Measurements from ENCODE around the gene RUFY4. TPM values are rescaled to one million over a fixed set of nuclear protein-coding genes. Genes with fewer than 3 reads are reported as not detected.

The RUFY4 gene
- polyA plus RNA-seq, 4 donors, result 0.22 to 0.25 (median 0.24) TPM; not detected in 1

- no peaks in the 10 kb centered on the region for H3K27me3 ChIP-seq (ENCODE audit: control insufficient read depth in 3 of 3, insufficient read depth in 3 of 3, low read length in 3 of 3)
- no peak overlapping the region for H3K4me3 ChIP-seq (ENCODE audit: low read depth in 1 of 3, low read length in 3 of 3)
- H3K27ac ChIP-seq (ENCODE audit: low read depth in 1 of 3, low read length in 2 of 3), result no peak overlapping the region
- no peaks in the 10 kb centered on the region for H3K4me1 ChIP-seq (ENCODE audit: control insufficient read depth in 3 of 3, insufficient read depth in 2 of 3, low read depth in 1 of 3, low read length in 2 of 3)
- WGBS, 3 donors, result 70 to 83% (median 76%) methylated on average over 3 of the region's 3 CpGs
- no peak for FAIRE-seq
- no peaks in the 10 kb centered on the region for H3K9me3 ChIP-seq (ENCODE audit: control insufficient read depth in 2 of 2, insufficient read depth in 1 of 2, low read depth in 1 of 2, low read length in 1 of 2)
- H3K36me3 ChIP-seq (ENCODE audit: control insufficient read depth in 3 of 3, insufficient read depth in 2 of 3, low read depth in 1 of 3, low read length in 3 of 3), result no peaks in the 10 kb centered on the region
- DNase-seq, result no peak
Observed at GRCh38 chr2:218023636-218024035, 45.4 kb upstream of the RUFY4 start.

- no peak for DNase-seq
- Histone ChIP-seq H3K9me3 (ENCODE audit: control insufficient read depth in 2 of 2, insufficient read depth in 1 of 2, low read depth in 1 of 2, low read length in 1 of 2) (no peaks in the 10 kb centered on the region), H3K4me1 (ENCODE audit: control insufficient read depth in 3 of 3, insufficient read depth in 2 of 3, low read depth in 1 of 3, low read length in 2 of 3) (no peaks in the 10 kb centered on the region), H3K27ac (ENCODE audit: low read depth in 1 of 3, low read length in 2 of 3) (no peak overlapping the region), H3K4me3 (ENCODE audit: low read depth in 1 of 3, low read length in 3 of 3) (no peak overlapping the region), H3K36me3 (ENCODE audit: control insufficient read depth in 3 of 3, insufficient read depth in 2 of 3, low read depth in 1 of 3, low read length in 3 of 3) (no peaks in the 10 kb centered on the region), H3K27me3 (ENCODE audit: control insufficient read depth in 3 of 3, insufficient read depth in 3 of 3, low read length in 3 of 3) (no peaks in the 10 kb centered on the region)
- WGBS, 3 donors, result 59 to 81% (median 78%) methylated on average over 2 of the region's 2 CpGs
- FAIRE-seq, result no peak
Observed at GRCh38 chr2:218024336-218024735, 44.7 kb upstream of the RUFY4 start.

GRCh38 chr2:218024871-218025270 is 44.2 kb upstream of the RUFY4 start:
- no peak overlapping the region for H3K4me3 ChIP-seq (ENCODE audit: low read depth in 1 of 3, low read length in 3 of 3)
- WGBS, 3 donors, result 79 to 95% (median 94%) methylated on average over 2 of the region's 2 CpGs
- H3K4me1 ChIP-seq (ENCODE audit: control insufficient read depth in 3 of 3, insufficient read depth in 2 of 3, low read depth in 1 of 3, low read length in 2 of 3), result no peaks in the 10 kb centered on the region
- H3K36me3 ChIP-seq (ENCODE audit: control insufficient read depth in 3 of 3, insufficient read depth in 2 of 3, low read depth in 1 of 3, low read length in 3 of 3), result no peaks in the 10 kb centered on the region
- no peaks in the 10 kb centered on the region for H3K9me3 ChIP-seq (ENCODE audit: control insufficient read depth in 2 of 2, insufficient read depth in 1 of 2, low read depth in 1 of 2, low read length in 1 of 2)
- no peaks in the 10 kb centered on the region for H3K27me3 ChIP-seq (ENCODE audit: control insufficient read depth in 3 of 3, insufficient read depth in 3 of 3, low read length in 3 of 3)
- FAIRE-seq, result no peak
- DNase-seq, result no peak
- H3K27ac ChIP-seq (ENCODE audit: low read depth in 1 of 3, low read length in 2 of 3), result no peak overlapping the region

GRCh38 chr2:218026244-218026643 is 42.8 kb upstream of the RUFY4 start:
- WGBS, 3 donors, result 90 to 93% (median 91%) methylated on average over 6 to 7 of the region's 7 CpGs
- no peak for FAIRE-seq
- H3K27ac ChIP-seq (ENCODE audit: low read depth in 1 of 3, low read length in 2 of 3), result no peak overlapping the region

GRCh38 chr2:218026676-218027425 is 42.2 kb upstream of the RUFY4 start:
- 74 to 80% (median 79%) methylated on average over 17 of the region's 17 CpGs for WGBS, 3 donors
- FAIRE-seq (no peak), DNase-seq (no peak)
- Histone ChIP-seq H3K27me3 (ENCODE audit: control insufficient read depth in 3 of 3, insufficient read depth in 3 of 3, low read length in 3 of 3) (peaks cover 0 to 2% (median 0%) of the 10 kb centered on the region in 3 donors), H3K9me3 (ENCODE audit: control insufficient read depth in 2 of 2, insufficient read depth in 1 of 2, low read depth in 1 of 2, low read length in 1 of 2) (no peaks in the 10 kb centered on the region), H3K4me3 (ENCODE audit: low read depth in 1 of 3, low read length in 3 of 3) (no peak overlapping the region), H3K36me3 (ENCODE audit: control insufficient read depth in 3 of 3, insufficient read depth in 2 of 3, low read depth in 1 of 3, low read length in 3 of 3) (no peaks in the 10 kb centered on the region), H3K4me1 (ENCODE audit: control insufficient read depth in 3 of 3, insufficient read depth in 2 of 3, low read depth in 1 of 3, low read length in 2 of 3) (no peaks in the 10 kb centered on the region), H3K27ac (ENCODE audit: low read depth in 1 of 3, low read length in 2 of 3) (no peak overlapping the region)

More at GRCh38 chr2:218026244-218026643, 42.8 kb upstream of the RUFY4 start:
- Histone ChIP-seq H3K36me3 (ENCODE audit: control insufficient read depth in 3 of 3, insufficient read depth in 2 of 3, low read depth in 1 of 3, low read length in 3 of 3) (no peaks in the 10 kb centered on the region), H3K4me3 (ENCODE audit: low read depth in 1 of 3, low read length in 3 of 3) (no peak overlapping the region), H3K9me3 (ENCODE audit: control insufficient read depth in 2 of 2, insufficient read depth in 1 of 2, low read depth in 1 of 2, low read length in 1 of 2) (no peaks in the 10 kb centered on the region), H3K27me3 (ENCODE audit: control insufficient read depth in 3 of 3, insufficient read depth in 3 of 3, low read length in 3 of 3) (peaks cover 0 to 2% (median 0%) of the 10 kb centered on the region in 3 donors), H3K4me1 (ENCODE audit: control insufficient read depth in 3 of 3, insufficient read depth in 2 of 3, low read depth in 1 of 3, low read length in 2 of 3) (no peaks in the 10 kb centered on the region)
- DNase-seq, result no peak

DNA sequence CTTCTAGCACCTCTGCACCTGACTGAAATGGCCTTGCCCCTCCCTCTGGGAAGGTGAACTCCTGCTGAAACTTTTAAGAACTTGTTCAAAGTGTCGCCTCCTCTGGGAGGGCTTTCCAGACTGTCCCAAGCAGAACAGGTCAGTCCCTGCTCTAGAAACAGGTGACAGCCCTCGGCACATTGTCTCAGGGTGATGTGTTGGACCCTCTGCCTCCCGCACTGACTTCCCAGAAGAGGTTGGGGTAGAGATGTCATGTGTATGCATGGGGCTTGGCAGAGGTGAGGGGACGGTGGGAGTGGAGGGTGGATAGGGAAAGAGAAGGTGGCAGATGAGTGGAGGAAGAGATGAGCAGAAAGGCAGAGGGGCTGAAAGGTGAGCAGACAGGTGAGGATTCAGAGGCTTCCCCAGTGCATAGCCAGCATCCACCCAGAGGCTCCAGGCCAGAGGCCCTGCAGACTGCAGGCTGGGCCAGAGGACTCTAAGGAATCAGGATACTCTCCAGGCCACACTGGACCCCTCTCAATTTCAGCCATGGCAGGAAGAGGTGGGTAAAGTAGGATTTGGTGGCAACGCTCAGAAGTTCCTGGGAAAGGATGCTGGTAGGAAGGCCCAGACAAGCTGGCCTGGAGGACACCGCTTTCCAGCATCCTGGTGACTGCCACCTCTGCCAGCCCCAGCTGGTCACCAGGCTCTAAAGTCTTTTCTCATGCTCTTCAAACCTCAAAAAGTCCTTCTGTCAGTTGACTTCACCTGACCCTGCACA is 41.4 kb upstream of the RUFY4 start:
- H3K4me3 ChIP-seq (ENCODE audit: low read depth in 1 of 3, low read length in 3 of 3), result no peak overlapping the region
- DNase-seq (no peak), FAIRE-seq (no peak)
- no peaks in the 10 kb centered on the region for H3K9me3 ChIP-seq (ENCODE audit: control insufficient read depth in 2 of 2, insufficient read depth in 1 of 2, low read depth in 1 of 2, low read length in 1 of 2)
- no peaks in the 10 kb centered on the region for H3K36me3 ChIP-seq (ENCODE audit: control insufficient read depth in 3 of 3, insufficient read depth in 2 of 3, low read depth in 1 of 3, low read length in 3 of 3)
- no peaks in the 10 kb centered on the region for H3K4me1 ChIP-seq (ENCODE audit: control insufficient read depth in 3 of 3, insufficient read depth in 2 of 3, low read depth in 1 of 3, low read length in 2 of 3)
- no peak overlapping the region for H3K27ac ChIP-seq (ENCODE audit: low read depth in 1 of 3, low read length in 2 of 3)
- peaks cover 0 to 9% (median 0%) of the 10 kb centered on the region in 3 donors for H3K27me3 ChIP-seq (ENCODE audit: control insufficient read depth in 3 of 3, insufficient read depth in 3 of 3, low read length in 3 of 3)
- 85 to 90% (median 90%) methylated on average over 5 to 6 of the region's 6 CpGs for WGBS, 3 donors

DNA sequence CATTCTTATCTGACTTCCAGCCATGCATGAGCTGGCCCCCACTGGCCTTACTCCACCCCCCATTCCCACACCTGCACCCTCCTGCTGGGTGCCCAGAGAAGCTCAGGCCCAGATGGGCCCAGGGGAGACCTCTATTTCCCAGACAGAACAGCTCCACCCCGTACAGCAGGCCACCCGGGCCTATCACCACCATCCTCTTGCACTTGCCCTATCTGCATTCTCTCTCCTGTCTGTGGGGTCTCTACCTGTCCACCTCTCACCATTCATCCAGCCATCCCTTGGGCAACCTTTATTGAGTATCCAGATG is 40.9 kb upstream of the RUFY4 start:
- Histone ChIP-seq H3K4me3 (ENCODE audit: low read depth in 1 of 3, low read length in 3 of 3) (no peak overlapping the region), H3K27me3 (ENCODE audit: control insufficient read depth in 3 of 3, insufficient read depth in 3 of 3, low read length in 3 of 3) (peaks cover 0 to 15% (median 0%) of the 10 kb centered on the region in 3 donors), H3K27ac (ENCODE audit: low read depth in 1 of 3, low read length in 2 of 3) (no peak overlapping the region), H3K9me3 (ENCODE audit: control insufficient read depth in 2 of 2, insufficient read depth in 1 of 2, low read depth in 1 of 2, low read length in 1 of 2) (no peaks in the 10 kb centered on the region), H3K4me1 (ENCODE audit: control insufficient read depth in 3 of 3, insufficient read depth in 2 of 3, low read depth in 1 of 3, low read length in 2 of 3) (no peaks in the 10 kb centered on the region), H3K36me3 (ENCODE audit: control insufficient read depth in 3 of 3, insufficient read depth in 2 of 3, low read depth in 1 of 3, low read length in 3 of 3) (no peaks in the 10 kb centered on the region)
- DNase-seq, result no peak
- WGBS, 3 donors, result 88 to 93% (median 91%) methylated on average over 2 of the region's 2 CpGs
- FAIRE-seq, result no peak

- DNase-seq (no peak), FAIRE-seq (no peak)
- H3K27ac ChIP-seq (ENCODE audit: low read depth in 1 of 3, low read length in 2 of 3), result no peak overlapping the region
- no peak overlapping the region for H3K4me3 ChIP-seq (ENCODE audit: low read depth in 1 of 3, low read length in 3 of 3)
- WGBS, 3 donors, result 25 to 60% (median 34%) methylated on average over 6 of the region's 6 CpGs
- peaks cover 0 to 21% (median 0%) of the 10 kb centered on the region in 3 donors for H3K27me3 ChIP-seq (ENCODE audit: control insufficient read depth in 3 of 3, insufficient read depth in 3 of 3, low read length in 3 of 3)
- no peaks in the 10 kb centered on the region for H3K9me3 ChIP-seq (ENCODE audit: control insufficient read depth in 2 of 2, insufficient read depth in 1 of 2, low read depth in 1 of 2, low read length in 1 of 2)
- H3K36me3 ChIP-seq (ENCODE audit: control insufficient read depth in 3 of 3, insufficient read depth in 2 of 3, low read depth in 1 of 3, low read length in 3 of 3), result no peaks in the 10 kb centered on the region
- H3K4me1 ChIP-seq (ENCODE audit: control insufficient read depth in 3 of 3, insufficient read depth in 2 of 3, low read depth in 1 of 3, low read length in 2 of 3), result no peaks in the 10 kb centered on the region
Observed at GRCh38 chr2:218028562-218029348, 40.3 kb upstream of the RUFY4 start.
